ENCODE data around the gene STX1A. TPM values are rescaled to one million over a fixed set of nuclear protein-coding genes. Genes with fewer than 3 reads are reported as not detected.
"Not testable (repeated sequence)": the region's sequence is repeated elsewhere in the genome, so short reads cannot be mapped to it uniquely, and the experiment has no call there.

STX1A gene
- total and polyA plus RNA-seq, 2 of the 13 experiments (the other 11 are each of a cell fraction or from before 2014, with no cell fraction given) = 6.1 to 12.2 TPM

GRCh38 chr7:73722785-73723184, 3.3 kb upstream of the STX1A start:
- no peak for DNase-seq (ENCODE audit: low spot score)
- H4K20me1 ChIP-seq (ENCODE audit: insufficient read depth, low read length) = no peaks in the 10 kb centered on the region
- H3K9ac ChIP-seq (ENCODE audit: insufficient read depth, low read depth, low read length) = no peak overlapping the region
- H3K4me2 ChIP-seq (ENCODE audit: low read depth, low read length) = no peak overlapping the region
- ATAC-seq = no peak
- ChIA-PET POLR2A (no interaction called here), CTCF (ENCODE audit: low intra/inter-chr PET ratio, low total read pairs) (no interaction called here)
- H2AFZ ChIP-seq (ENCODE audit: low read length) = no peak overlapping the region
- no peak overlapping the region for H3K27ac ChIP-seq (ENCODE audit: extremely low read length, insufficient read depth, low read length)
- peaks cover 0 to 1% of the 10 kb centered on the region in 2 experiments; a peak in 2 of 5 replicates for H3K27me3 ChIP-seq (ENCODE audit: control insufficient read depth in 1 of 2, insufficient read depth in 2 of 2, low read length in 2 of 2)
- 0 out of 2 replicates have a peak, but pooled peaks have one; percentile 61 for TF ChIP-seq ZNF263 (CRISPR knock-in tag; IDR thresholded peaks at IDR 0.05)
- TF ChIP-seq, protein P1, sequence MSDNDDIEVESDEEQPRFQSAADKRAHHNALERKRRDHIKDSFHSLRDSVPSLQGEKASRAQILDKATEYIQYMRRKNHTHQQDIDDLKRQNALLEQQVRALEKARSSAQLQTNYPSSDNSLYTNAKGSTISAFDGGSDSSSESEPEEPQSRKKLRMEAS (IDR thresholded peaks at IDR 0.05) = no peak
- H3K4me3 ChIP-seq (replicated peaks in 1 of 3; ENCODE audit: insufficient read depth in 1 of 3, low read depth in 2 of 3, low read length in 3 of 3) = no peak overlapping the region
- BruUV-seq (replicated peaks) = no TSS peak
- no peak for FAIRE-seq
- H3K79me2 ChIP-seq (ENCODE audit: insufficient read depth, low read length) = no peaks in the 10 kb centered on the region
- H3K4me1 ChIP-seq (ENCODE audit: insufficient read depth, low read length) = peaks cover 29% of the 10 kb centered on the region
- H3K9me3 ChIP-seq (ENCODE audit: low read length) = no peaks in the 10 kb centered on the region
- no peaks in the 10 kb centered on the region for H3K36me3 ChIP-seq (replicated peaks in 1 of 2; ENCODE audit: control insufficient read depth in 1 of 2, insufficient read depth in 2 of 2, low read length in 2 of 2)
- WGBS (ENCODE audit: low lambda C conversion rate) = 17% methylated on average over 6 of the region's 6 CpGs
- intact Hi-C loops (cut with micrococcal nuclease; ENCODE audit: unreplicated experiment) = no loop called here
- in situ Hi-C loops (cut with HindIII; ENCODE audit: extremely low pct_ligation_motif_present, low pct_unique_long_range_greater_than_20kb) = no loop called here

DNA sequence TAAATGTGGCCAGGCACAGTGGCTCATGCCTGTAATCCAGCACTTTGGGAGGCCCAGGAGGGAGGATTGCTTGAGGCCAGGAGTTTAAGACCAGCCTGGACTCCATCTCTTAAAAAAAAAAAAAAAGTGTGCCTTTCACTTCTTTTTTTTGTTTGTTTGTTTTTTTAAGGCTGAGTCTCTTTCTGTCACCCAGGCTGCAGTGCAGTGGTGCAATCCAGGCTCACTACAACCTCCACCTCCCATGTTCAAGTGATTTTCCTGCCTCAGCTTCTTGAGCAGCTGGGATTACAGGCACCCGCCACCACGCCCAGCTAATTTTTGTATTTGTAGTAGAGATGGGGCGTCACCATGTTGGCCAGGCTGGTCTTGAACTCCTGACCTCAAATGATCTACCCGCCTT, 2.7 kb upstream of the STX1A start:
- peaks cover 35% of the 10 kb centered on the region for H3K4me1 ChIP-seq (ENCODE audit: insufficient read depth, low read length)
- H3K9ac ChIP-seq (ENCODE audit: insufficient read depth, low read depth, low read length); intact Hi-C loops (cut with micrococcal nuclease; ENCODE audit: unreplicated experiment); H3K4me2 ChIP-seq (ENCODE audit: low read depth, low read length); H3K27me3 ChIP-seq (ENCODE audit: control insufficient read depth in 1 of 2, insufficient read depth in 2 of 2, low read length in 2 of 2); H3K36me3 ChIP-seq (replicated peaks in 1 of 2; ENCODE audit: control insufficient read depth in 1 of 2, insufficient read depth in 2 of 2, low read length in 2 of 2); ATAC-seq; H3K9me3 ChIP-seq (ENCODE audit: low read length); H3K79me2 ChIP-seq (ENCODE audit: insufficient read depth, low read length); H3K4me3 ChIP-seq (replicated peaks in 1 of 3; ENCODE audit: insufficient read depth in 1 of 3, low read depth in 2 of 3, low read length in 3 of 3); in situ Hi-C loops (cut with HindIII; ENCODE audit: extremely low pct_ligation_motif_present, low pct_unique_long_range_greater_than_20kb); FAIRE-seq; H2AFZ ChIP-seq (ENCODE audit: low read length); H3K27ac ChIP-seq (ENCODE audit: extremely low read length, insufficient read depth, low read length); BruUV-seq (replicated peaks); H4K20me1 ChIP-seq (ENCODE audit: insufficient read depth, low read length); DNase-seq (ENCODE audit: low spot score); CTCF ChIA-PET (ENCODE audit: low intra/inter-chr PET ratio, low total read pairs); POLR2A ChIA-PET: not testable (repeated sequence)
- WGBS (ENCODE audit: low lambda C conversion rate) = 2% methylated on average over 4 of the region's 4 CpGs
